Activated CD4-positive, CD25-positive, alpha-beta regulatory T cell (primary cell): ENCODE data around the gene USP37.
"Not testable (repeated sequence)": the region's sequence is repeated elsewhere in the genome, so short reads cannot be mapped to it uniquely, and the experiment has no call there.

ENCODE experiments used
- DNase-seq, 4 experiments: peaks; one replicate each; lab custom pipeline; 2025; lab: John Stamatoyannopoulos, UW

Gene USP37

DNA sequence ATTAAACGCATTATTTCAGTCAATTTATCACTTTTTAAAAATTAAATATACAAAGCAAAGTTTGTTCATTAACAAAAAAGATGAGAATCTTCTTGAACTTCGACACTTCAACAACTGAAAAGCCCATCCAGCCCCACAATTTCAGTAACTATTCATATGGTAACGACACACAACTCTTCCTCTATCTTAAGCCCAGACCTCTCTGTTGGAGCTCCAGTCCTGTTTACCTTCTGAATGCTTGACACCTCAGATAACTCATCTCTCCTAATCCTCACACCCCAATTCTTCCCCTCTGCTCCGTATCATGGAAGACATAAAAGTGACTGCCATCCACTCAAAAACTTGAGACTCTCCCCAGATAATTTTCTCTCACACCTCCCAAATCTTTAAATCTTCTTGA, 12.6 kb downstream of the USP37 start:
- no peak for DNase-seq

DNA sequence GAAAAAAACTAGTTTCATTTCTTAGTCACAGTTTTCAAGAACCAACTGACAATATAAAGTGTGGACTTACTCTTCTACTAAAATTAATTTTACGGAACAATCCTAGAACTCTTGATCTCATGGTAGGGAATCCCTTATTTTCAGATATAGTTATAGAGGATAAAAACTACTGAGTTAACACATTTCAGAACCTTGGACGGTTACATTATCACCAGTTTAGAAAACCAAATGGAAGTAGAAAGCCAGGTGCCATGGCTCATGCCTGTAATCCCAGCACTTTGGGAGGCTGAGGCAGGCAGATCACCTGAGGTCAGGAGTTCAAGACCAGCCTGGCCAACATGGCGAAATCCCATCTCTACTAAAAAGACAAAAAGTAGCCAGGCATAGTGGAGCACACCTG, 13.9 kb downstream of the USP37 start:
- DNase-seq = not testable (repeated sequence)

DNA sequence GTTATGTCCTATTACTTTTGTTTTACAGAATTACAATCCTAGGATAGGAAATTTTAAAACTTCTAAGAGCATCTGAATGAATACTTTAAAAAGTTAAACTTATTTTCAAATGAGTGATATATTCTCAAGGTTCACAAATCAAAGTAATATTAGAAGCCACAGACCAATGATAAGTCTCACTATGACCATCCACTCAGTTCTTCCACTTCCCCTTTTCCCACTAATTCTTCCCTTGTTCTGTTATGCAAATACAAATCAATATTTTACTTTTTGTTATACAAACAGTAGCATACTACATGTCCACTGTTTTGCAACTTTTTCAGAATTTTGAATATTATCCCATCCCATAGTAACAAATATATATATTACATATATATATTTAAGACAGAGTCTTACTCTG, 20.2 kb downstream of the USP37 start:
- DNase-seq = no peak

- no peak for DNase-seq
Measured at GRCh38 chr2:218547511-218547910, 20.6 kb downstream of the USP37 start.

DNA sequence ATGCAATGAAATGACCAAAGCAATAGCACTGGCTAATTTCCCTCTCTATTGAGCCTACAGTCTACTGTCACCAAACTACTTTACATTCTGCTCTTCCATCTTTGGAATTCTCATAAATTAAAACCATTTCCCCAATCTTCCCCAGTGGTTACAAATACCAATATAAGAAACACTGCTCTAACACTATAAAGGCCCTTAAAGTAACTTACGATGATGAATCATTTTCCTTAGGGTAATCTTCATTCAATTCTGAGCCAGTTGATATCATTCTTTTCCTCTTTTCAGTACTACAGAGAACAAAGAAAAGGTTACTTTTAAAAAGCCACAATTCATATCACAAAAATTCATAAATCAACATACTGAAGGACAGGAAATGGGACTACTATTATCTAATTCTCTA, 22.1 kb downstream of the USP37 start:
- no peak for DNase-seq

- DNase-seq = no peak
Measured at GRCh38 chr2:218540015-218540414, 28.1 kb downstream of the USP37 start.

DNA sequence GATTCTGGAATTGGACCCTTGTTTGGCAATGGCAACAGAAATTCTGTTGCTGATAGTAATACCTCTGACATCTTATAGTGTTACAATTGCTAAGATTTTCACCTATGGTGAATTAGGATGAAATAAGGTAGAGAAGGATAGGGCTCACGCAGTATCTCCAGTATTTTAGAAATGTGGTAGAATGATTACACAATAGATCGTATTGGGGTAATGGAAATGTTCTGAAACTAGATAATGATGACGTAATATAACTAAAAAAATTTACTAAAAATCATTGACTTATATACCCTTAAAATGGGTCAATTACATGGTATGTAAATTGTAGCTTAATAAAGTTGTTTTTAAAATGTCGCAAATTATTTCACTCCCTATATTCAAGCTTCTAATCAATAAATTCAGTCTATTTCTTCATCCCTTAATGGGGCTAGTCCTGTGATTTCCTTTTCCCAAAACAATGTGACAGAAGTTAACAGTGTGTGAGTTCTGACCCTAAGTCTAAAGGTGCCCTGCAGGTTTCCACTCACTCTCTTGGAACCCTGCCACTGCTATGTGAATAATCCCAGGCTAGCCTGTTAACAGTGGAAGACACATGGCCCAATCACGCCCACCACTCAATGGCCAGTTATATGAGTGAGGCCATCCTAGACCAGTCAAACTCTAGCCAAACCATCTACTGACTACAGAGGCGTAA, 31.2 kb downstream of the USP37 start:
- DNase-seq = no peak

- DNase-seq = no peak
Measured at GRCh38 chr2:218529990-218530389, 38.2 kb downstream of the USP37 start.

DNA sequence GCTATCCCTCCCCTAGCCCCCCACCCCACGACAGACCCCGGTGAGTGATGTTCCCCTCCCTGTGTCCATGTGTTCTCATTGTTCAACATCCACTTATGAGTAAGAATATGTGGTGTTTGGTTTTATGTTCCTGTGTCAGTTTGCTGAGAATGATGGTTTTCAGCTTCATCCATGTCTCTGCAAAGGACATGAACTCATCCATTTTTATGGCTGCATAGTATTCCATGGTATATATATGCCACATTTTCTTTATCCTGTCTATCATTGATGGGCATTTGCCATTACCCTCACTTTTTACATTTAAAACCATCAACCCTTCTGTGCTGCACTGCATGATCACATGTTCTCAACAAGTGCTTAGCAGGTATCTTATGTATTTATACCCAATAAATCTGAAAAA, 39.7 kb downstream of the USP37 start:
- DNase-seq = not testable (repeated sequence)

GRCh38 chr2:218523651-218524050, 44.5 kb downstream of the USP37 start:
- DNase-seq = no peak

- no peak for DNase-seq
Measured at GRCh38 chr2:218518876-218519275, 49.3 kb downstream of the USP37 start.

DNA sequence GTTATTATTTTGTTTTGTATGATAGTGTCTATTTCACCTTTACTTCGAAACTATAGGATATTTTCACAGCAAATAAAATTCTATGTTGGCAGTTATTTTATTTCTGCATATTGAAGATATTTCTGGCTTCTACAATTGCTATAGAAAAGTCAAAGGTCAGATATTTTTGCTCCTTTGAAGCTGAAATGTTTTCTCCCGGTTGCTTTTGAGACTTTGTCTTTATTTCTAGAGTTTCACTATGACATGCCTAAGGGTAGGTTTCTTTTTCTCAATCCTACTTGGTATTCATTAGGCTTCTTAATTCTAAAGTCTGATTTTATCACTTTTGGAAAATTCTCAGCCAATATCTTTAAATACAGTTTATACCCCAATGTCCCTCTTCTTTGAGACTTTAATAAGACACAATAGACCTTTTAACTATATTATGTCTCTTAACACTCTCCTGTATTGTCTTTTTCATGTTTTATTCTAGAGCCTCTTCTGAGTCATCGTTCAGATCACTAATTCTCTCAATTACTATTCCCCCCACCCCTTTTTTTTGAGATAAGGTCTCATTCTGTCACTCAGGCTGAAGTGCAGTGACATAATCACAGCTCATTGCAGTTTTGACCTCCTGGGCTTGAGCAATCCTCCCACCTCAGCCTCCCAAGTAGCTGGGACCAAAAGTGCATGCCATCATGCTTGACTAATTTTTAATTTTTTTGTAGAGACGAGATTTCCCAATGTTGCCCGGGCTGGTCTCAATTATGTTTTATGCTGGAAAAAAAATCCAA, 50.5 kb downstream of the USP37 start:
- no peak for DNase-seq

DNA sequence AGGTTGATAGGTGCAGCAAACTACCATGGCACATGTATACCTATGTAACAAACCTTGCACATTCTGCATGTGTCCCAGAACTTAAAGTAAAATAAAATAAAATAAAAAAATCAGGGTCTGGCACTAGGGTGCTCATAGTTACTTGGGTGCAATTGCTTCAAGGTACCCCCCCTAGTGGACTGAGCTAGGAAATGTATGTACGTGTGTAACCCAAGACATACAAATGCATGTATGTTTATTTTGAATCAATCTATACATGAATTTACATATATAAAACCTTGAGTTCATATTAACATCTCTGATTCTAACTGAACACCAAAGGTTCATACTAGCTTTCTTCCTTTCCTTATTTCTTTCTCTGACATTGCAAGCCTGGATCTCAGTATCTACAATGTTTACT, 51.5 kb downstream of the USP37 start:
- DNase-seq = no peak

DNA sequence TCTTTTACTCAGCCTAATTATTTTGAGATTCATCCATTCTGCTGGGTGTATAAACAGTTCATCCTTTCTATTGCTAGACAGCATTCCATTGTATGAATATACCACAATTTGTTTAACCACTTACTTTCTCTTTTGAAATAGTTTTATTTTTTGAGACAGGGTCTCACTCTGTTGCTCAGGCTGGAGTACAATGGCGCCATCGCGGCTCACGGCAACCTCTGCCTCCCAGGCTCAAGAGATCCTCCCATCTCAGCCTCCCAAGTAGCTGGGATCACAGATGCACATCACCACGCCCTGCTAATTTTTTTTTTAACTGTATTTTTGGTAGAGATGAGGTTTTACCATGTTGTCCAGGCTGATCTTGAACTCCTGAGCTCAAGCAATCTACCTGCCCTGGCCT, 54.5 kb downstream of the USP37 start:
- DNase-seq = no peak

DNA sequence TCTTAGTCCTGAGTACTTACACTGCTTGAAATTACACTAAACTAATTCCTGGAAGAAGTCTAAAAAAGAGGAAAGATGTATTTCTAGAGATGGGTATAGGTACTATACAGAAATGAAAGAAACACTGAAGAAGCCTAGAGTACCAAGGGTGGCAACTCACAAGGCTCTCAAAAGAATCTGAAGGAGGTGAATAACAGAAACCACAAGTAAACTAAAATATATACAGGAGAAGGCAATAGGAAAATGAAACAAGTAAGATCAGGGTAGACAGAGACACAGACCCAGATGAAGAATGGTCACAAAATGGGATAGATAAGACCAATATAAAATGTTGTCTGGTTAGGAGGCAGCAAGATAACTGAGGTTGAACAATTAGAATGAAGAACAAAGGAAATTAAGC, 59.9 kb downstream of the USP37 start:
- DNase-seq = no peak

GRCh38 chr2:218505754-218506371, 62.3 kb downstream of the USP37 start:
- no peak for DNase-seq

GRCh38 chr2:218501665-218502064, 66.5 kb downstream of the USP37 start:
- DNase-seq = no peak

GRCh38 chr2:218500501-218501060, 67.6 kb downstream of the USP37 start:
- DNase-seq = no peak

DNA sequence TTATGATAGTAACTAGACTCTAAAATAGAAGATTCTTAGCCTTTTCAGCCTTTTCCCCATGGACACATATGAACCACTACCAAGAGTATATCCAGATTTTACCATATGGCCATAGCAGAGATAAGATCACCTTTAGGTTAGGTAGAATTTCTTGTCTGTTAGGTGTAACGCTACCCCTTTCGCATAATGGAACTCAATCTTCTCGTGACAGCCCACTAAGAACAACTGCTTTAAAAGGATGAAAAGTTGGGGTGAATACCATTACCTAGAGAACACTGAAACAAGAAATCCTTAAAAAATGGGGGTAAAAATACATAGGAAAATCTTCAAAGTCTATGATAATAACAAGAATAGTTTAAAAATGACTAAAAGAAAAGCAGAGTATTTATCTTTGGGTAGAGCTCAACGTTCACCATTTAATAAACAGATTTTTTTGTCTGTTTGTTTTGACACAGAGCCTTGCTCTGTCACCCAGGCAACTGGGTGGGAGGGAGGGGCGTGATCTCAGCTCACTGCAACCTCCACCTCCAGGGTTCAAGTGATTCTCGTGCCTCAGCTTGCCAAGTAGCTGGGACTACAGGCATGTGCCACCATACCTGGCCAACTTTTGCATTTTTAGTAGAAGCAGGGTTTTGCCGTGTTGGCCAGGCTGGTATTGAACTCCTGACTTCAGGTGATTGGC, 82.0 kb downstream of the USP37 start:
- no peak for DNase-seq

GRCh38 chr2:218482651-218483050, 85.5 kb downstream of the USP37 start:
- no peak for DNase-seq

GRCh38 chr2:218479595-218479994, 88.6 kb downstream of the USP37 start:
- DNase-seq = no peak

DNA sequence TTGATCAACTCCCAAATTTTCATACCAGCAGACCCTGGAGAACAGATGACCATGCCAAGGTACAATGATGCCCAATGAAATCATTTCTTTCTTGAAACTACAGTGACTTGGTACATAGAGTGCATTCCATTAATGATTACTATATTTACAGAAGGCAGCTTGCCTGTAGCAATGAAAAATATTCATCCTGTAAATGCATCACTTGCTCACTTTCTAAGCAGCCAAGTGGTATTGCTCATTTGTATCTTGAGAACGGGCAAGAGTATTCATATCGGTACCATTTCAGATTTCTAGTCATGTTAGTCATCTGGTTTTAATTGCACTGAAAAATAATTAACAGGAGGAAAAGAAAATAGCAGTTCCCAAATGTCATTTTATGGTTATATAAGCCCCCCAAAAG, 89.6 kb downstream of the USP37 start:
- DNase-seq = no peak
